Neural cell (in vitro differentiated cells): ENCODE results near the gene ANK2. TPM values are rescaled to one million over a fixed set of nuclear protein-coding genes. Genes with fewer than 3 reads are reported as not detected.
"Not testable (repeated sequence)": the region's sequence is repeated elsewhere in the genome, so short reads cannot be mapped to it uniquely, and the experiment has no call there.

Source experiments
- H2AFZ ChIP-seq: fragments of 200-600, 300-800 bp; sonication (generic), shearing (Covaris generic); 2 replicates; pipeline ENCODE4 v1.6.0; 2014; ENCODE audit warnings: low read depth, mild to moderate bottlenecking, antibody characterized with exemption, low read length, moderate library complexity
- H3F3A ChIP-seq: fragments of 200-600 bp; shearing (Covaris generic); 2 replicates; pipeline ENCODE4 v1.6.1; 2016; ENCODE audit warnings: mild to moderate bottlenecking, moderate library complexity, mixed read lengths, antibody characterized with exemption, low read length; ENCODE audit not compliant: insufficient read depth, poor library complexity, severe bottlenecking
- H3K27ac ChIP-seq: fragments of 200-600, 300-800 bp; sonication (generic), shearing (Covaris generic); 2 replicates; pipeline ENCODE4 v1.5.1; 2014; ENCODE audit warnings: mild to moderate bottlenecking, low read length, moderate library complexity
- H3K27me3 ChIP-seq: fragments of 300-800, 200-600 bp; sonication (generic), shearing (Covaris generic); 2 replicates; pipeline ENCODE4 v1.6.0; 2014; ENCODE audit warnings: mild to moderate bottlenecking, low read depth, low read length, moderate library complexity; ENCODE audit not compliant: insufficient read depth
- H3K36me3 ChIP-seq: fragments of 300-800, 200-600 bp; sonication (generic), shearing (Covaris generic); 2 replicates; pipeline ENCODE4 v1.5.1; 2014; ENCODE audit warnings: mild to moderate bottlenecking, antibody characterized with exemption, low read length, moderate library complexity; ENCODE audit not compliant: insufficient read depth
- H3K4me2 ChIP-seq: fragments of 300-800, 200-600 bp; sonication (generic), shearing (Covaris generic); 2 replicates; pipeline ENCODE4 v1.6.0; 2014; ENCODE audit warnings: mild to moderate bottlenecking, low read length
- H3K4me3 ChIP-seq: fragments of 300-800, 200-600 bp; sonication (generic), shearing (Covaris generic); 2 replicates; pipeline ENCODE4 v1.5.1; 2014; ENCODE audit warnings: mild to moderate bottlenecking, low read length, moderate library complexity
- H3K79me2 ChIP-seq: fragments of 200-600 bp; shearing (Covaris generic); replicated peaks from 2 replicates; pipeline ENCODE4 v1.6.0; 2014; ENCODE audit warnings: mild to moderate bottlenecking, low read length, moderate library complexity; ENCODE audit not compliant: insufficient read depth
- H3K9ac ChIP-seq: fragments of 300-800, 200-600 bp; sonication (generic), shearing (Covaris generic); 2 replicates; pipeline ENCODE4 v1.6.1; 2016; ENCODE audit warnings: mild to moderate bottlenecking, low read length, mixed read lengths
- H3K9me2 ChIP-seq: fragments of 200-600 bp; shearing (Covaris generic); 2 replicates; pipeline ENCODE4 v1.6.1; 2016; ENCODE audit warnings: mild to moderate bottlenecking, low read length, mixed read lengths; ENCODE audit not compliant: insufficient read depth
- H3K9me3 ChIP-seq: fragments of 200-600, 300-800 bp; sonication (generic), shearing (Covaris generic); 2 replicates; pipeline ENCODE4 v1.6.1; 2016; ENCODE audit warnings: mild to moderate bottlenecking, mixed run types, low read length, moderate library complexity, mixed read lengths
- H4K20me1 ChIP-seq: fragments of 200-600 bp; shearing (Covaris generic); 2 replicates; pipeline ENCODE4 v1.6.1; 2016; ENCODE audit warnings: mild to moderate bottlenecking, mixed run types; ENCODE audit not compliant: insufficient read depth
- EP300 ChIP-seq: fragments of 450-650 bp; conservative IDR thresholded peaks from 2 replicates; pipeline ENCODE4 v1.6.1; 2014; ENCODE audit warnings: antibody characterized with exemption, mild to moderate bottlenecking, moderate library complexity; ENCODE audit not compliant: poor library complexity, severe bottlenecking
- EZH2 ChIP-seq: fragments of 200-600, 300-800 bp; shearing (Covaris generic), sonication (generic); IDR thresholded peaks from 2 replicates; pipeline ENCODE4 v1.6.1; 2014; ENCODE audit warnings: antibody characterized with exemption, low read length, borderline replicate concordance, mild to moderate bottlenecking; ENCODE audit not compliant: insufficient read depth, poor library complexity, severe bottlenecking
- MXI1 ChIP-seq: fragments of 450-650 bp; conservative IDR thresholded peaks from 2 replicates; pipeline ENCODE4 v1.6.1; 2014; ENCODE audit warnings: antibody characterized with exemption, mild to moderate bottlenecking; ENCODE audit not compliant: poor library complexity, severe bottlenecking
- RAD21 ChIP-seq: fragments of 450-650 bp; conservative IDR thresholded peaks from 2 replicates; pipeline ENCODE4 v1.6.1; 2014; ENCODE audit warnings: antibody characterized with exemption, mild to moderate bottlenecking, moderate library complexity
- SMC3 ChIP-seq: fragments of 450-650 bp; conservative IDR thresholded peaks from 2 replicates; pipeline ENCODE4 v1.6.1; 2014; ENCODE audit warnings: antibody characterized with exemption, mild to moderate bottlenecking, moderate library complexity; ENCODE audit not compliant: poor library complexity
- TAF1 ChIP-seq: IDR thresholded peaks from 2 replicates; pipeline ENCODE4 v1.6.1; 2012; ENCODE audit warnings: low read depth
- polyA plus RNA-seq: library from polyadenylated mRNA; depleted of rRNA; stranded (reverse); fragments of >200 nt; gene quantifications from 2 replicates; pipeline ENCODE4 v1.2.3, GENCODE V29; 2014
- TF ChIP-seq, protein P1 (sequence below): IDR thresholded peaks from 2 replicates; pipeline ENCODE4 v1.6.1; 2012; ENCODE audit warnings: borderline replicate concordance
- TF ChIP-seq, protein P2 (sequence below): fragments of 450-650 bp; IDR thresholded peaks from 2 replicates; pipeline ENCODE4 v1.5.1; 2014; ENCODE audit warnings: antibody characterized with exemption, mild to moderate bottlenecking, moderate library complexity; ENCODE audit not compliant: poor library complexity, severe bottlenecking

Gene ANK2
- polyA plus RNA-seq, 1 donor from 2014 or later = 52.0 TPM

DNA sequence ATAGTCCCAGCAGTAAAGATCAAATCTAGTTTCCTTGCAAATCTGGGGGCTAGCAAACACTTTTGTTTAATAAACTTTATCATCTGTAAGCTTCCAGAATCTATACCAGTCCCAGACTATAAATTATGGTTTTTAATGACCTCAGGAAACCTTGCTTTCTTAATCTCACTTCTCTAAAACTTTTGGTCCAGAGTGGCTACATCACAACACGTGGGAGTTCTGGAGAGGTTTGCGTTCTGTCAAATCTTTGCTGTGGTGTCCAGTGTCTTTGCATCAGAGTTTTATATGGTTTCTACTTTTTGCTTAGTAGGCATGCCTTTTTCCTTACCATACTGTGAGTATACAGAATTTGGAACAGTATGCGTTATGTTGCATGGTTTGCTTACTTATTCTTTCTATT lies 193.9 kb downstream of the ANK2 start:
- no peaks in the 10 kb centered on the region for H3K9me2 ChIP-seq
- H3K36me3 ChIP-seq = peaks cover 4% of the 10 kb centered on the region
- H3K9ac ChIP-seq = no peak overlapping the region
- H4K20me1 ChIP-seq = no peaks in the 10 kb centered on the region
- no peaks in the 10 kb centered on the region for H3K27me3 ChIP-seq
- H3K4me3 ChIP-seq = no peak overlapping the region
- H3K27ac ChIP-seq = no peak overlapping the region
- H3K9me3 ChIP-seq = no peaks in the 10 kb centered on the region
- TF ChIP-seq EZH2 (no peak), EP300 (no peak), SMC3 (no peak), TAF1 (no peak), MXI1 (no peak), RAD21 (no peak)
- TF ChIP-seq, protein P1, sequence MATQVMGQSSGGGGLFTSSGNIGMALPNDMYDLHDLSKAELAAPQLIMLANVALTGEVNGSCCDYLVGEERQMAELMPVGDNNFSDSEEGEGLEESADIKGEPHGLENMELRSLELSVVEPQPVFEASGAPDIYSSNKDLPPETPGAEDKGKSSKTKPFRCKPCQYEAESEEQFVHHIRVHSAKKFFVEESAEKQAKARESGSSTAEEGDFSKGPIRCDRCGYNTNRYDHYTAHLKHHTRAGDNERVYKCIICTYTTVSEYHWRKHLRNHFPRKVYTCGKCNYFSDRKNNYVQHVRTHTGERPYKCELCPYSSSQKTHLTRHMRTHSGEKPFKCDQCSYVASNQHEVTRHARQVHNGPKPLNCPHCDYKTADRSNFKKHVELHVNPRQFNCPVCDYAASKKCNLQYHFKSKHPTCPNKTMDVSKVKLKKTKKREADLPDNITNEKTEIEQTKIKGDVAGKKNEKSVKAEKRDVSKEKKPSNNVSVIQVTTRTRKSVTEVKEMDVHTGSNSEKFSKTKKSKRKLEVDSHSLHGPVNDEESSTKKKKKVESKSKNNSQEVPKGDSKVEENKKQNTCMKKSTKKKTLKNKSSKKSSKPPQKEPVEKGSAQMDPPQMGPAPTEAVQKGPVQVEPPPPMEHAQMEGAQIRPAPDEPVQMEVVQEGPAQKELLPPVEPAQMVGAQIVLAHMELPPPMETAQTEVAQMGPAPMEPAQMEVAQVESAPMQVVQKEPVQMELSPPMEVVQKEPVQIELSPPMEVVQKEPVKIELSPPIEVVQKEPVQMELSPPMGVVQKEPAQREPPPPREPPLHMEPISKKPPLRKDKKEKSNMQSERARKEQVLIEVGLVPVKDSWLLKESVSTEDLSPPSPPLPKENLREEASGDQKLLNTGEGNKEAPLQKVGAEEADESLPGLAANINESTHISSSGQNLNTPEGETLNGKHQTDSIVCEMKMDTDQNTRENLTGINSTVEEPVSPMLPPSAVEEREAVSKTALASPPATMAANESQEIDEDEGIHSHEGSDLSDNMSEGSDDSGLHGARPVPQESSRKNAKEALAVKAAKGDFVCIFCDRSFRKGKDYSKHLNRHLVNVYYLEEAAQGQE = no peak
- H3K79me2 ChIP-seq = no peaks in the 10 kb centered on the region
- no peaks in the 10 kb centered on the region for H3F3A ChIP-seq
- H2AFZ ChIP-seq = no peak overlapping the region
- no peak overlapping the region for H3K4me2 ChIP-seq

- H3K27ac ChIP-seq, H3K9ac ChIP-seq, H3K4me2 ChIP-seq, H4K20me1 ChIP-seq, H3K79me2 ChIP-seq, H3K9me2 ChIP-seq, H3F3A ChIP-seq, H3K9me3 ChIP-seq, H2AFZ ChIP-seq, H3K27me3 ChIP-seq, H3K36me3 ChIP-seq, H3K4me3 ChIP-seq: not testable (repeated sequence)
Measured at GRCh38 chr4:113244747-113245146, 195.3 kb downstream of the ANK2 start.

DNA sequence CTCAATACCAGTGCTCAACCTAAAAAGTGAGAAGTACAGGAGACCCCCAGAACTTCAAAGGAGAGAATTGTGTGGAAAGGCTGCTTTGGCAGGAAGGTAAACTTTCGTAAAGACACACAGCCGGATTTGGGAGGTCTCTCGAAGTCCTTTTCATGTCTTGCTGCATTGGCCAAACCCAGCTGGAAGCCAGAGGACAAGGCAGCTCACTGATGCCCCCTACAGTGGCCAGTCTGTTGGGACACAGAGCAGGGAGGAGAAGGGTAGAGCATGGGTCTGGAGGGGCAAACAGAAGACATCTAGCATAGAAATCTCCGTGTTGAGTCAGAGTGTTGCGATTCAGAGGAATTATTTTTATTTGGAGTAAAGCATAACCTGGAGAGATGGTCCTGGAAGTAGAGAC lies 198.9 kb downstream of the ANK2 start:
- H3K9me2 ChIP-seq = no peaks in the 10 kb centered on the region
- H3K9ac ChIP-seq = no peak overlapping the region
- no peaks in the 10 kb centered on the region for H3F3A ChIP-seq
- no peaks in the 10 kb centered on the region for H3K36me3 ChIP-seq
- no peaks in the 10 kb centered on the region for H3K27me3 ChIP-seq
- H3K4me2 ChIP-seq = no peak overlapping the region
- no peaks in the 10 kb centered on the region for H3K79me2 ChIP-seq
- H3K9me3 ChIP-seq = no peaks in the 10 kb centered on the region
- no peaks in the 10 kb centered on the region for H4K20me1 ChIP-seq
- H3K4me3 ChIP-seq = no peak overlapping the region
- H2AFZ ChIP-seq = no peak overlapping the region
- TF ChIP-seq SMC3 (no peak), EZH2 (no peak)
- TF ChIP-seq, protein P2, sequence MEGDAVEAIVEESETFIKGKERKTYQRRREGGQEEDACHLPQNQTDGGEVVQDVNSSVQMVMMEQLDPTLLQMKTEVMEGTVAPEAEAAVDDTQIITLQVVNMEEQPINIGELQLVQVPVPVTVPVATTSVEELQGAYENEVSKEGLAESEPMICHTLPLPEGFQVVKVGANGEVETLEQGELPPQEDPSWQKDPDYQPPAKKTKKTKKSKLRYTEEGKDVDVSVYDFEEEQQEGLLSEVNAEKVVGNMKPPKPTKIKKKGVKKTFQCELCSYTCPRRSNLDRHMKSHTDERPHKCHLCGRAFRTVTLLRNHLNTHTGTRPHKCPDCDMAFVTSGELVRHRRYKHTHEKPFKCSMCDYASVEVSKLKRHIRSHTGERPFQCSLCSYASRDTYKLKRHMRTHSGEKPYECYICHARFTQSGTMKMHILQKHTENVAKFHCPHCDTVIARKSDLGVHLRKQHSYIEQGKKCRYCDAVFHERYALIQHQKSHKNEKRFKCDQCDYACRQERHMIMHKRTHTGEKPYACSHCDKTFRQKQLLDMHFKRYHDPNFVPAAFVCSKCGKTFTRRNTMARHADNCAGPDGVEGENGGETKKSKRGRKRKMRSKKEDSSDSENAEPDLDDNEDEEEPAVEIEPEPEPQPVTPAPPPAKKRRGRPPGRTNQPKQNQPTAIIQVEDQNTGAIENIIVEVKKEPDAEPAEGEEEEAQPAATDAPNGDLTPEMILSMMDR = no peak
- H3K27ac ChIP-seq = no peak overlapping the region
